Peyer's patch (tissue), 4 donors: ENCODE data around the gene RBMS1. TPM values are rescaled to one million over a fixed set of nuclear protein-coding genes. Genes with fewer than 3 reads are reported as not detected.

Source experiments
- DNase-seq, 3 donors: peaks; one replicate each; pipeline ENCODE4 v3.0.0-alpha.2; 2017 to 2019
- H3K27ac ChIP-seq, 4 donors: fragments of 200-600 bp; sonication (generic); one replicate each; pipeline ENCODE4 v1.5.1; 2016 to 2019
- H3K27me3 ChIP-seq, 2 donors: fragments of 200-600 bp; sonication (generic); one replicate each; pipeline ENCODE4 v1.5.1; 2019
- H3K36me3 ChIP-seq, 3 donors: fragments of 200-600 bp; sonication (generic); one replicate each; pipeline ENCODE4 v1.5.1; 2016 to 2019
- H3K4me1 ChIP-seq, 4 donors: fragments of 200-600 bp; sonication (generic); one replicate each; pipeline ENCODE4 v1.5.1; 2016 to 2019
- H3K4me3 ChIP-seq, 4 donors: fragments of 200-600 bp; sonication (generic); 1 replicate in 3 of 4; 2 replicates in 1 of 4; pipeline ENCODE4 v1.5.1; 2016 to 2019; ENCODE audit warnings: mild to moderate bottlenecking in 1 of 4
- H3K9me3 ChIP-seq, 4 donors: fragments of 200-600 bp; sonication (generic); one replicate each; pipeline ENCODE4 v1.5.1; 2016 to 2019; ENCODE audit warnings: mild to moderate bottlenecking in 1 of 4
- POLR2A ChIP-seq, 2 donors: fragments of 450-650 bp; IDR thresholded peaks; one replicate each; pipeline ENCODE4 v1.5.1; 2017; ENCODE audit warnings: antibody characterized with exemption in 2 of 2, mild to moderate bottlenecking in 2 of 2, moderate library complexity in 2 of 2
- total RNA-seq, 4 donors: library from RNA; depleted of rRNA; stranded (reverse); fragments of >200 nt; gene quantifications; one replicate each; pipeline ENCODE4 v1.1.0, GENCODE V29; 2016
- TF ChIP-seq, protein P1 (sequence below), 6 experiments: fragments of 450-650 bp in 4 of 6; fragments of 200-600 bp in 2 of 6; sonication (generic) in 1 of 6; IDR thresholded peaks; one replicate each; pipeline ENCODE4 v1.5.1; 2017 to 2019; ENCODE audit warnings: antibody characterized with exemption in 6 of 6, mild to moderate bottlenecking in 3 of 6, moderate library complexity in 1 of 6

The RBMS1 gene
- total RNA-seq, 4 donors from 2014 or later: 10.5 to 41.3 (median 18.5) TPM

DNA sequence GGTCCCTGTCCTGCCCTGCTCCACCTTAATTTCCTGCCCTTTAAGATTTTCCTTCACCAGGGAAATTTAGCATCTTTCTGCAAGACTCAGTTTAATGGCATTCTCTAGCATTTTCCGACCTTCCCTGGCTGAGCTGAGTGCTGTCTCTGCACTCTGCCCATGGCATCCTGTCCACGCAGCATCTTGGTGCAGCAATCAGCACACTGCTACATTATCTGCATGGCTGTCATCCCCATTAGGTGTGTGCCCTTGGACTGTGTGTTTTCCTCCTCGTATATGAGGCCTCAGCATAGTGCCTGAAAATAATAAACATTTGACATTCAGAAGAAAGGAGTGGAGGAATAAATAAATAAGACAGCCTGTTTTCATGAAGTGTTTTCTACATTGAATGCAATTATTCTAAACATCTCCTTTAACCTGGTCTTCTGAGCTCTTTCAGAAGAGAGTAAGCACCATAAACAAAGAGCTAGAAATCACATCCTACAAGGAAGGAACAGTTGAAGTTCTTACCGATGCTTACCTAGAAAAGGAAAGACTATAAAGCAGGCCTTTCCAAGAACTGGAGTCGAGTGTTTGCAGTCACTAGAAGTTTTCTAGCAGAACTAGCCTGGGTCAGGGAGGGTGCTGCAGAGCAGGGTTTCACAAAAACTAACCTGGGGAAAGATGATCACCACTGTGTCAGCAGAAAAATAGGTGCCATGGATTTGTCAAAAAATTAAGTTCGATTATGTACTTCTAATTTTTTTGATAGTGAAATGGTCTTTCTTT lies 162.2 kb downstream of the RBMS1 start:
- Histone ChIP-seq H3K4me1 (peaks cover 0 to 12% (median 0%) of the 10 kb centered on the region in 4 donors), H3K4me3 (no peak overlapping the region), H3K36me3 (no peaks in the 10 kb centered on the region), H3K27me3 (no peaks in the 10 kb centered on the region), H3K9me3 (no peaks in the 10 kb centered on the region), H3K27ac (no peak overlapping the region)
- no peak for DNase-seq
- no peak for TF ChIP-seq POLR2A (IDR thresholded peaks at IDR 0.05)
- TF ChIP-seq, protein P1, sequence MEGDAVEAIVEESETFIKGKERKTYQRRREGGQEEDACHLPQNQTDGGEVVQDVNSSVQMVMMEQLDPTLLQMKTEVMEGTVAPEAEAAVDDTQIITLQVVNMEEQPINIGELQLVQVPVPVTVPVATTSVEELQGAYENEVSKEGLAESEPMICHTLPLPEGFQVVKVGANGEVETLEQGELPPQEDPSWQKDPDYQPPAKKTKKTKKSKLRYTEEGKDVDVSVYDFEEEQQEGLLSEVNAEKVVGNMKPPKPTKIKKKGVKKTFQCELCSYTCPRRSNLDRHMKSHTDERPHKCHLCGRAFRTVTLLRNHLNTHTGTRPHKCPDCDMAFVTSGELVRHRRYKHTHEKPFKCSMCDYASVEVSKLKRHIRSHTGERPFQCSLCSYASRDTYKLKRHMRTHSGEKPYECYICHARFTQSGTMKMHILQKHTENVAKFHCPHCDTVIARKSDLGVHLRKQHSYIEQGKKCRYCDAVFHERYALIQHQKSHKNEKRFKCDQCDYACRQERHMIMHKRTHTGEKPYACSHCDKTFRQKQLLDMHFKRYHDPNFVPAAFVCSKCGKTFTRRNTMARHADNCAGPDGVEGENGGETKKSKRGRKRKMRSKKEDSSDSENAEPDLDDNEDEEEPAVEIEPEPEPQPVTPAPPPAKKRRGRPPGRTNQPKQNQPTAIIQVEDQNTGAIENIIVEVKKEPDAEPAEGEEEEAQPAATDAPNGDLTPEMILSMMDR (IDR thresholded peaks at IDR 0.05): no peak

DNA sequence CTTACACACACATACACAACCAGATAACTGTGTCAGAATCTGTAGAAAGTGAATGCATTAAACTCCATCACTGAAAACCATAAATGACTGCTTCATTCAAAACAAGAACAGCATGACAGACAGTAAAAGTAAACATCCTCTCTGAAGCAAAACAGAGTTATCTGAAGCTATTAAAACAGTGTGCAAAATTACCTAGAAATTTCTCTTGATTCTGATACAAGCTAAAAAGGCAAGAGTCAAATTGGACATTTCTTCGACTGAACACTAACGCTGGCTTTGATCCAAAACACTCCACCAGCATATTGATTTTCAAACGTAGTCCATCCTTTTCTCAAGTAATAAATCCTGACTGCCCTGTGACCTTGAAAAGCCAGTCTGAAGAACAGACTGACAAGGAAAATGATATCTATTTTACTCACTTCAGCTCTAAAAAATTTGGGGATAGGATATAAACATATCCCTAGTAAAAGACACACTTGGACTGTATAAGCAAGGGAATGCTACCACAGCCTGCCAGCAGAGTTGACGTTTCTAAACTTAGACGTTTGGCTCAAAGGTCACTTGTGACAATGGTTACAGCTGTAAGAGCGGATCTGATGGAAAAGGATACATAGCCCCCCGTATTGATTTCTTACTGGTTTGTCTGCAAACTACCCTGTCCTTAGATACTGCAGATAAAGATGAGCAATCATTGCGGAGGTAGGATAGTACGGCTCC lies 164.6 kb downstream of the RBMS1 start:
- no peaks in the 10 kb centered on the region for H3K27me3 ChIP-seq
- TF ChIP-seq, protein P1 (IDR thresholded peaks at IDR 0.05): no peak
- TF ChIP-seq POLR2A (IDR thresholded peaks at IDR 0.05): no peak
- no peaks in the 10 kb centered on the region for H3K9me3 ChIP-seq
- H3K36me3 ChIP-seq: no peaks in the 10 kb centered on the region
- no peak overlapping the region for H3K4me3 ChIP-seq
- DNase-seq: no peak
- H3K4me1 ChIP-seq: peaks cover 0 to 9% (median 0%) of the 10 kb centered on the region in 4 donors
- H3K27ac ChIP-seq: no peak overlapping the region

DNA sequence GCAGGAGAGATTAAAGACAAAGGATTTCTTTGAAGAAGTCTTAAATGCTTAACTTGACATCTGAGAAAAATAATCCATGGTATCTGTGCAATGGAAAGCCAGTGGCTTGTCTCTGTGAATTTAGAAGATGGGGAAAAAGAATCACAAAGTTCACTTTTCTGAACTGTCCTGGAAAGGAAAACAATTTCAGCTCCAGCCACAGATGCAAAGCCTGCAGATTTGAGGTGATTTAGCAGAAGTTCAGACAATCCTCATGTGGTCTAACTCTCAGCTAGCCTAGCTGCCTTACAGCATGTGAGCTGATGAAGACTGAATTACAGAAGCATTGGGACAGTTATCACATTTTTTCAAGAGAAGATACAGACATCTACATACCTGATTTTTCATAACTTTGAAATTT lies 166.8 kb downstream of the RBMS1 start:
- TF ChIP-seq POLR2A (IDR thresholded peaks at IDR 0.05): no peak
- TF ChIP-seq, protein P1 (IDR thresholded peaks at IDR 0.05): no peak
- Histone ChIP-seq H3K36me3 (no peaks in the 10 kb centered on the region), H3K9me3 (no peaks in the 10 kb centered on the region), H3K4me1 (peaks cover 0 to 9% (median 0%) of the 10 kb centered on the region in 4 donors), H3K27me3 (no peaks in the 10 kb centered on the region), H3K4me3 (no peak overlapping the region), H3K27ac (no peak overlapping the region)
- no peak for DNase-seq

DNA sequence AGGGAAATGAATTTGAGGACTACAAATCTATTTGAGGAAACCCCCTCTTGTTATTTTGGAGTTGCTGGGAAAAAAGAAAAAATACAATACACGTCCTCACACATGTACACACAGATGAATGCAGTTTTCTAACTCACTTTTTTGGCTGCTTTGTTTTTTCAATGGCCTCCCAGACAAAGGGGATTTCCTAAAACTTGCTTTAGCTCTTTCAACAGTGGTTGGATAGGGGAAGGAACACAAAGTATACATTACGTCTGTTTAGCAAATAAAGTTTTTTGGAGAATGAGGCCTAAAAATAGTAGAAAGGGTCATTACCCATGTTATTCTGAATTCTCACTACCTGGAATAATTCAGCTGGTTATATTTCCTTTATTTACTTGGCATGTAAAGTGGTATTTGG lies 168.2 kb downstream of the RBMS1 start:
- Histone ChIP-seq H3K27ac (no peak overlapping the region), H3K36me3 (no peaks in the 10 kb centered on the region), H3K4me1 (peaks cover 0 to 9% (median 0%) of the 10 kb centered on the region in 4 donors), H3K27me3 (no peaks in the 10 kb centered on the region), H3K4me3 (no peak overlapping the region), H3K9me3 (no peaks in the 10 kb centered on the region)
- no peak for TF ChIP-seq POLR2A (IDR thresholded peaks at IDR 0.05)
- TF ChIP-seq, protein P1 (IDR thresholded peaks at IDR 0.05): no peak
- DNase-seq: no peak

DNA sequence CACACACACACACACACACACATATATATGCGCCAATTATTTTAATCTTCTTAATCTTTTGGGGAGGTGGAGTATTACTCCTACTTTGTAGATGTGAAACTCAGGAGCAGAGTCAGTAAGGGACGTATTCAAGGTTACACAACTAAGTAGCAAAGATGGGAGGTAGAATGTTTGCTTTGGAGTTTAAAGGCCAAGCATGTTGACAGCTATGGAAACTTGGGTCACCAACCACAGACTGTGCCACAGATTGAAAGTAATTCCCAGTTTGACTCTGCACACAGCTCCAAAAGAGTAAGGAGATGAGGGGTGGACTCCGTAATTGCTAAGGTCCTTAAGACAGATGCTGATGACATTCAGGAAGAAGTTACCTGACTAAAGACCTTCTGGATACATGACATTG lies 168.7 kb downstream of the RBMS1 start:
- H3K27me3 ChIP-seq: no peaks in the 10 kb centered on the region
- H3K27ac ChIP-seq: no peak overlapping the region
- TF ChIP-seq, protein P1 (IDR thresholded peaks at IDR 0.05): no peak
- no peak for TF ChIP-seq POLR2A (IDR thresholded peaks at IDR 0.05)
- no peak overlapping the region for H3K4me3 ChIP-seq
- no peak for DNase-seq
- no peaks in the 10 kb centered on the region for H3K9me3 ChIP-seq
- H3K36me3 ChIP-seq: no peaks in the 10 kb centered on the region
- H3K4me1 ChIP-seq: peaks cover 0 to 9% (median 0%) of the 10 kb centered on the region in 4 donors
